RWPE1 (cell line): Measurements from ENCODE around the gene UNC45A.

ENCODE experiments used
- CTCF ChIA-PET: fragments of 350-600 bp; sonication (Branson Sonifier 250); formaldehyde crosslinking; extraction: SDS; loops from one replicate; lab custom pipeline; 2021; lab: Yijun Ruan, JAX
- POLR2A ChIA-PET: fragments of 400-600 bp; formaldehyde crosslinking; extraction: SDS; loops from one replicate; lab custom pipeline; 2020; ENCODE audit warnings: antibody characterized with exemption; ENCODE audit not compliant: low non-redundant PET; lab: Yijun Ruan, JAX
- DNase-seq: peaks from one replicate; pipeline ENCODE4 v3.0.0; 2012; ENCODE audit warnings: low spot score
- H3K27ac ChIP-seq: fragments of 450-650 bp; 2 replicates; pipeline ENCODE4 v1.5.1; 2017
- CTCF ChIP-seq: fragments of 450-650 bp; conservative IDR thresholded peaks from 2 replicates; pipeline ENCODE4 v1.5.1; 2017; ENCODE audit warnings: low read depth, mild to moderate bottlenecking

Gene UNC45A

GRCh38 chr15:90949979-90950675 lies 15.0 kb downstream of the UNC45A start:
- TF ChIP-seq CTCF: no peak
- DNase-seq: no peak
- CTCF ChIA-PET: interaction anchor here (1.5 kb wide), 1 partner anchor 18 kb away, joined by 9 read pairs; the partner anchor contains the start of gene HDDC3
- H3K27ac ChIP-seq: peak overlapping the region; percentile 66
- POLR2A ChIA-PET: interaction anchor here (0.9 kb wide), 1 partner anchor 15 kb away, joined by 3 read pairs; the partner anchor contains the start of gene UNC45A

- H3K27ac ChIP-seq: peak overlapping the region; percentile 66
- no peak for DNase-seq
- ChIA-PET CTCF (interaction anchor here (0.6 kb wide), 1 partner anchor 1935 kb away, joined by 3 read pairs; no protein-coding TSS in a partner anchor), POLR2A (no interaction called here)
- TF ChIP-seq CTCF: no peak
These were observed 15.6 kb downstream of the UNC45A start for GRCh38 chr15:90950676-90951075.

GRCh38 chr15:90952901-90953677 lies 18.0 kb downstream of the UNC45A start:
- H3K27ac ChIP-seq: peak overlapping the region; percentile 98
- TF ChIP-seq CTCF: no peak
- ChIA-PET CTCF (interaction anchor here (1.6 kb wide), 1 partner anchor 21 kb away, joined by 4 read pairs; the partner anchor contains the start of gene HDDC3), POLR2A (interaction anchor here (0.6 to 1.5 kb wide), 2 partner anchors 41 to 55 kb away, joined by 4 to 6 read pairs; partner anchors contain the start of gene PRC1)
- no peak for DNase-seq

GRCh38 chr15:90953947-90954711 lies 19.0 kb downstream of the UNC45A start:
- peak overlapping the region; percentile 98 for H3K27ac ChIP-seq
- TF ChIP-seq CTCF: no peak
- DNase-seq: no peak
- ChIA-PET CTCF (interaction anchor here (1.6 to 4.4 kb wide), 2 partner anchors 22 to 96 kb away, joined by 4 to 23 read pairs; partner anchors contain the start of gene HDDC3), POLR2A (interaction anchor here (0.8 to 1.5 kb wide), 2 partner anchors 21 to 54 kb away, joined by 3 to 6 read pairs; partner anchors contain the start of gene HDDC3)

- no peak for TF ChIP-seq CTCF
- DNase-seq: peak; percentile 99
- H3K27ac ChIP-seq: peak within 1 kb of the TSS; percentile 98
- ChIA-PET CTCF (interaction anchor here (0.7 to 4.4 kb wide), 4 partner anchors 23 to 1878 kb away, joined by 3 to 23 read pairs (median 8); partner anchors contain the start of gene HDDC3), POLR2A (interaction anchor here (0.8 to 1.5 kb wide), 2 partner anchors 22 to 53 kb away, joined by 3 to 6 read pairs; partner anchors contain the start of gene HDDC3)
These were observed 19.9 kb downstream of the UNC45A start, which contains the start of gene RCCD1 for GRCh38 chr15:90954712-90955623. RCCD1 (plus strand) TSS chr15:90954884; CDS start chr15:90956735, 1,851 bp downstream.
